ENCODE measurements around the gene IFT27.

Gene IFT27

DNA sequence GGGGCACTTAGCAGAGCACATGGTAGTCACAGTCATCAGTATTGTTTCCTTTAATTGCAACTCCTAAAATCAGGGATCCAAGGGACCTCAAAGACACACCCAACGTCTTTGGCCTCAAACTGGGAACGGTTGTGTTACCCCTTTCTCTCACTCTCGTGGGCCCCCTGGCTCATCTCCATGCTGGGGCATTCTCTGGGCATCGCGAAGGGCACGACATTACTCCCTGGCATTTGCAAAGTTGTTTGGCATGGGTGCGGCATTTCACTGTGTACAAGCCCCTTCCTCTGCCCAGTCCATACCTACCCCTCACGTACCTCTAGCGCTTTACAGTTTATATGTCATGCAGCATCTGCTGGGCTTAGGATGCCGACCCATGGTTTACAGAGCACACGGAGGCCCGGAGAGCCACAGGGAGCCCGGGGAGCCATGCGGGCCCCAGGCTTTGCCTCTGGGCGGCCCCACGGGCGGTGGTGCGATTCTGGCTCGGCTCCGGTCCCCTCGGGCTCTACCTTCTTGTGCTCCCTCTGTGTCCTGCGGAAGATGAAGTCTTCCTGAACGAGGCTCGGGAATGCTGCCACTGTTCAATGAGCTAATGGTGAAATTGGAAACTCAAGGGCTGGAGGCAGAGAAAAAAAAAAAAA, 50.4 kb downstream of the IFT27 start:
- TF ChIP-seq POLR2A (IDR thresholded peaks at IDR 0.05; ENCODE audit: low read depth, low read length) = no peak
- FAIRE-seq (no peak), DNase-seq (ENCODE audit: insufficient read length, low spot score) (no peak)

DNA sequence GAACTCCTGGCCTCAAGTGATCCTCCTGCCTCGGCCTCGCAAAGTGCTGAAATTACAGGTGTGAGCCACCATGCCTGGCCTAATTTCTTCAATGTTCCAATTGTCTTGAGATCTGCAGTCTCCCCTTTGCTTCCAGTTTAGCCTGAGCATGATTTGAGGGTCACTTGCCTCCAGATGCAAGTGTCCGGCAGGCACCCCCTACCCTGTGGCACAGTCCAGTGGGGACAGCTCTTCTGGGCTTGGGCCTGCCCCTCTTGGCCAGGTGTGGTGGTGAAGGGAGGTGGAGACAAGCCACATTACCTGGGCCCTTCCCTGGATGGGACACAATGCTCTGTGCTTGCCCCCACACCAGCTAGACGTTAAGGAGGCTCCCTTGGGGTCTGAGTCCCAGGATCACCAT, 51.1 kb downstream of the IFT27 start:
- TF ChIP-seq POLR2A (IDR thresholded peaks at IDR 0.05; ENCODE audit: low read depth, low read length) = no peak
- no peak for FAIRE-seq
- no peak for DNase-seq (ENCODE audit: insufficient read length, low spot score)

DNA sequence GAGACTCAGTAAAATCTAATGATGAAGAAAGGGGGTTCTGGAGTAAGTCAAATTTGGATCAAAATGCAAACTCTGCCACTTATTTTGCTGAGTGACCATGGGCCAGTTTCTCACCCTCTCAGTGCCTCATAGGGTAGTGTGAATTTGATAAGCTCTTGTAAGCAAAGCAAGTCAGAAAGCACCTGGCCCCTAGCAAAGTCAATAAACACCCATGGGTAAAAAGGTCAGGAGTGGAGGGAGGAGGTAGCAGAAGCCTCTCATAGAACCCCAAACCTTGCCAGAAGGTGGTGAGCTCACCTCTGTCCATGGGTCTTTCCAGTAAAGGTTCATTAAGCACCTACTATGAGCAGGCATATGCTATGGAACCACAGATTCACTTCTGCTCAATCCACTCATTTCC, 53.9 kb downstream of the IFT27 start:
- no peak for TF ChIP-seq POLR2A (IDR thresholded peaks at IDR 0.05; ENCODE audit: low read depth, low read length)
- FAIRE-seq (no peak), DNase-seq (ENCODE audit: insufficient read length, low spot score) (no peak)

DNA sequence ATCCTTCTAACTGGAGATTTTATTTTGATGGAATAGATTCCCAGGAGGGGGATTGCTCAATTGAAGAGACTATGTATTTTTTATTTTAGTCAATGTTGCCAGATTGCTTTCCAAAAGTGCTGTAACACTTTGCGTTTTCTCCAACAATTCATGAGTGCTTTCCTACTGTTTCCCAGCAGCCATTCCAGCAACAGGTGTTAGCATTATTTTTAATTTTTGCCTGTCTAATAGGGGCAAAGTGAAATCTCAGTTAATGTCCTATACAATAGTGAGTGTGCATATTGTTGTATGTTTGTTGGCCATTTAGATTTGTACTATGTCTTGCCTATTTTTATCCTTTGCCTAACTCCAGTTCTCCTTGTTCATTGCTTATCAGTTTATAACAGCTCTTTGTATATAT, 60.3 kb downstream of the IFT27 start:
- FAIRE-seq (no peak), DNase-seq (ENCODE audit: insufficient read length, low spot score) (no peak)
- TF ChIP-seq POLR2A (IDR thresholded peaks at IDR 0.05; ENCODE audit: low read depth, low read length) = no peak

DNA sequence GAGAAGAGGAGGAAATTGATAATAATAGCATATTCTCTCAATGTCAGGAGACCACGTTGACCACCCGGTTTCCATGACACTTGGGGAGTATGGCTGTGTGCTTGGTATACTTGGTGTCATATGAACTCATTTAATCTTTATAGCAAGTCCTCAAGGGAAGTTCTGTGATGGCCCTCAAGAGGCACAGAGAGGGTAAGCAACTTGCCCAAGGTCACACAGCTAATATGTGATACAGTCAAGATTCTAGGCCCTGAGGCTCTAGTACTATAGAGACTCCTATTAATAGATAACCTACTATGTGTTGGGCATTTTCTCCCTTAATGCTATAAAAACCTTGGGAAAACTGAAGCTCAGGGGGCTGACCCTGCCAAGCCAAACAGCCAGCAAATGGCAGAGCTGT, 61.8 kb downstream of the IFT27 start:
- FAIRE-seq = no peak
- DNase-seq (ENCODE audit: insufficient read length, low spot score) = no peak
- no peak for TF ChIP-seq POLR2A (IDR thresholded peaks at IDR 0.05; ENCODE audit: low read depth, low read length)

DNA sequence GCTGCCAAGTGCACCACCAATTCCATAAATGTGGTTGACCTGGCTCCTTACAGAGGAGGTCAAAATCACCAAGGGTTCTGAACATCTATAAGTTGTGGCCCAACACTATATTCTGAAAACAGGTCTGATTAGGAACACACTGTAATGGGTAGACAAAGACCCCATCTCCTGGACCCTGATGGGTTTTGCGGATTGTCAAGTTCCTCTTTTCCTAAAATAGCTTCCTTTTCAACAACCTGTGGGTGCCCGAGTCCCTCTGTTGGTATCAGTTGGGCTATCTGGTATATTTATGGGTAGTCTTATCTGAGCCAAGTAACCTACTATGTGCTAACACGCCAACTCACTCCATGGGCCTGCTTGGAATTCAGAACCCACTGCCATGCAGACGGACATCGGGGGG, 62.5 kb downstream of the IFT27 start:
- FAIRE-seq (no peak), DNase-seq (ENCODE audit: insufficient read length, low spot score) (no peak)
- TF ChIP-seq POLR2A (IDR thresholded peaks at IDR 0.05; ENCODE audit: low read depth, low read length) = no peak
